ENCODE results near the gene HAP1. TPM values are rescaled to one million over a fixed set of nuclear protein-coding genes. Genes with fewer than 3 reads are reported as not detected.
A peak's percentile ranks its signal among the peaks of the same experiment; 100 is the strongest.

HAP1 gene
- total and polyA plus RNA-seq, 2 of the 8 experiments (the other 6 are each of a cell fraction or from before 2014, with no cell fraction given) = 2.3 to 3.6 TPM

GRCh38 chr17:41772586-41773189 lies 38.2 kb upstream of the HAP1 start:
- H3K4ac ChIP-seq (replicated peaks; ENCODE audit: insufficient read length, low read depth, low read length) = peak overlapping the region; percentile 81
- H3K56ac ChIP-seq (replicated peaks; ENCODE audit: insufficient read length, low read depth, low read length) = no peak overlapping the region
- H3K27me3 ChIP-seq (replicated peaks in 1 of 4; ENCODE audit: control insufficient read depth in 3 of 4, extremely low read depth in 1 of 4, insufficient read depth in 3 of 4, low read length in 3 of 4) = no peaks in the 10 kb centered on the region
- H2BK20ac ChIP-seq (ENCODE audit: low read length) = peak overlapping the region; percentile 86; the same call in 1 of the 2 replicates
- H3K27ac ChIP-seq (ENCODE audit: low read depth, low read length) = peak overlapping the region; percentile 45
- FAIRE-seq (no peak), DNase-seq (ENCODE audit: low read depth in 1 of 2, low spot score in 2 of 2) (no peak)
- H2BK15ac ChIP-seq (ENCODE audit: low read length) = peak overlapping the region; percentile 75; the same call in 1 of the 2 replicates
- H3K4me2 ChIP-seq (ENCODE audit: insufficient read depth in 1 of 2, low read depth in 2 of 2, low read length in 2 of 2) = peak overlapping the region; percentile 15 to 28; a peak in 2 of 4 replicates
- H4K8ac ChIP-seq (ENCODE audit: extremely low read depth, insufficient read depth, low read length) = no peak overlapping the region; the same call in 1 of the 2 replicates
- H3K79me2 ChIP-seq (ENCODE audit: control insufficient read depth in 1 of 2, insufficient read depth in 2 of 2, low read length in 2 of 2) = peaks cover 0 to 31% of the 10 kb centered on the region in 2 experiments; a peak in 2 of 4 replicates
- H3K14ac ChIP-seq (ENCODE audit: insufficient read length) = no peak overlapping the region
- H3K4me1 ChIP-seq (replicated peaks in 1 of 4; ENCODE audit: control insufficient read depth in 3 of 4, insufficient read depth in 4 of 4, low read length in 3 of 4) = peaks cover 0 to 47% (median 33%) of the 10 kb centered on the region in 4 experiments; a peak in 6 of 7 replicates
- peak overlapping the region; percentile 32; the same call in 1 of the 2 replicates for H2AK5ac ChIP-seq (ENCODE audit: low read depth, low read length)
- peak overlapping the region; percentile 60 for H3K18ac ChIP-seq (ENCODE audit: extremely low read depth, low read length)
- no peak overlapping the region for H4K5ac ChIP-seq (ENCODE audit: insufficient read length, low read depth, low read length)
- no peak overlapping the region for H2AFZ ChIP-seq (ENCODE audit: low read length)
- H2BK5ac ChIP-seq (ENCODE audit: low read depth, low read length) = peak overlapping the region; percentile 87
- peak overlapping the region in 1 of 4 experiments; percentile 33; a peak in 1 of 7 replicates for H3K9ac ChIP-seq (replicated peaks in 1 of 4; ENCODE audit: extremely low read depth in 1 of 4, low read depth in 3 of 4, low read length in 3 of 4)
- no peak overlapping the region for H3K4me3 ChIP-seq (ENCODE audit: extremely low read depth in 1 of 4, insufficient read depth in 2 of 4, low read depth in 3 of 4, low read length in 4 of 4)
- CTCF ChIA-PET (ENCODE audit: partially characterized antibody) = interaction anchor here (1.1 to 5.3 kb wide), 6 partner anchors 14 to 39 kb away, joined by 4 to 33 read pairs (median 12); partner anchors contain the start of genes JUP and P3H4
- peaks cover 10 to 26% (median 23%) of the 10 kb centered on the region in 4 experiments; a peak in 6 of 8 replicates for H3K36me3 ChIP-seq (ENCODE audit: control insufficient read depth in 2 of 4, insufficient read depth in 4 of 4, low read length in 3 of 4)
- peak overlapping the region; percentile 80; the same call in 1 of the 2 replicates for H2BK12ac ChIP-seq (ENCODE audit: low read depth, low read length)
- no peaks in the 10 kb centered on the region for H3K9me3 ChIP-seq (ENCODE audit: insufficient read depth in 2 of 2, low read depth in 1 of 2, low read length in 1 of 2)
- 89% methylated on average over 19 of the region's 19 CpGs; no CpG with 5 or more reads in 1 of the 2 experiments for WGBS, 2 experiments (ENCODE audit: extremely low coverage in 1 of 2, insufficient coverage in 1 of 2, insufficient read length in 1 of 2, insufficient replicate concordance in 2 of 2, low coverage in 1 of 2, low lambda C conversion rate in 2 of 2, missing lambda C conversion rate in 1 of 2)
- POLR2A ChIA-PET (ENCODE audit: partially characterized antibody) = interaction anchor here (0.8 to 7.5 kb wide), 7 partner anchors 13 to 84 kb away, joined by 3 to 83 read pairs (median 4); partner anchors contain the start of genes EIF1 and JUP
- H3K79me1 ChIP-seq (ENCODE audit: low read depth, low read length) = peaks cover 16% of the 10 kb centered on the region
- H3K23ac ChIP-seq (ENCODE audit: insufficient read length) = no peak overlapping the region
- H4K20me1 ChIP-seq (replicated peaks in 1 of 2; ENCODE audit: control insufficient read depth in 1 of 2, insufficient read depth in 2 of 2, low read length in 2 of 2) = peaks cover 6 to 24% of the 10 kb centered on the region in 2 experiments
- H4K91ac ChIP-seq (replicated peaks; ENCODE audit: insufficient read length, low read length) = peak overlapping the region; percentile 79
- H3K23me2 ChIP-seq (ENCODE audit: low read depth, low read length) = no peaks in the 10 kb centered on the region; the same call in 1 of the 2 replicates
- no peak overlapping the region for H2BK120ac ChIP-seq (replicated peaks; ENCODE audit: low read depth, low read length)
- TF ChIP-seq TAF7 (optimal IDR thresholded peaks at IDR 0.05; ENCODE audit: borderline replicate concordance, low read depth, low read length) (no peak), BCL11A (IDR thresholded peaks at IDR 0.05; ENCODE audit: low read depth in 2 of 2, low read length in 2 of 2) (no peak), CTBP2 (IDR thresholded peaks at IDR 0.05; ENCODE audit: borderline replicate concordance, insufficient read depth, insufficient read length, low read length) (no peak), GABPA (IDR thresholded peaks at IDR 0.05; ENCODE audit: borderline replicate concordance, insufficient read depth, low read length) (no peak), USF2 (IDR thresholded peaks at IDR 0.05; ENCODE audit: low read length) (no peak), NANOG (IDR thresholded peaks at IDR 0.05; ENCODE audit: insufficient read depth, low read depth, low read length, poor library complexity, severe bottlenecking) (no peak), RFX5 (IDR thresholded peaks at IDR 0.05; ENCODE audit: borderline replicate concordance, low read depth, low read length) (no peak), RAD21 (IDR thresholded peaks at IDR 0.05 in 1 of 2, conservative IDR thresholded peaks at IDR 0.05 in 1 of 2; ENCODE audit: low read depth in 2 of 2, low read length in 2 of 2) (no peak), POU5F1 (IDR thresholded peaks at IDR 0.05; ENCODE audit: low read depth, low read length) (no peak)

Measured in H1 (cell line).